ENCODE data around the gene SGMS1. TPM values are rescaled to one million over a fixed set of nuclear protein-coding genes. Genes with fewer than 3 reads are reported as not detected.

SGMS1 gene
- total and polyA plus RNA-seq, 2 donors (not counting 3 experiments of a cell fraction or from before 2014, with no cell fraction given) = 9.7 to 23.7 TPM

DNA sequence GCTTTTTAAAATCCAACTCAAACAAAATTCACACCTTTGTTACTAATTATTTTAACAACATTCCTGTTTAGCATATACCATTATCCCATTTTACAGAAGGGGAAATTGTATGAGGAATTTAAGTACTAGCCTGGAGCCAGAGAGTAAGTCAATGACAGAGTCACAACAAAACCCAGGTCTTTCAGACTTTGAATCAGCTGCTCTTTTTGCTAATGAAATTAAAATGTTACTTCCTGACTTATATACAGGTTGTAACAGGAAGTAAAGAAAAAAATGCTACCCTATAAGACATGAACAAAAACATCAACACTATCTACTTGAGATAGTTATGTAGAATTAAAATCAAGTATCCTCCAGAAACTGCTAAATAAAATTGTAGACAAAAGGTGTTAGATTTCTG lies 289.9 kb downstream of the SGMS1 start:
- dilution Hi-C loops (cut with MboI; ENCODE audit: extremely low pct_ligation_motif_present, low sequenced_read_pairs) (no loop called here), intact Hi-C loops (cut with micrococcal nuclease) (no loop called here)
- H3K36me3 ChIP-seq (ENCODE audit: control insufficient read depth in 2 of 2, extremely low read depth in 1 of 2, insufficient read depth in 2 of 2, low read length in 2 of 2) = no peaks in the 10 kb centered on the region
- ChIA-PET CTCF (no interaction called here), POLR2A (no interaction called here)
- no peaks in the 10 kb centered on the region for H3K4me1 ChIP-seq (ENCODE audit: control insufficient read depth, extremely low read depth, insufficient read depth, low read length)
- no peaks in the 10 kb centered on the region for H3K9me1 ChIP-seq (replicated peaks; ENCODE audit: control insufficient read depth, extremely low read depth, insufficient read depth, low read length)
- no peak overlapping the region for H3K9ac ChIP-seq (replicated peaks; ENCODE audit: extremely low read depth, insufficient read depth, low read length)
- DNase-seq (ENCODE audit: low read depth, low spot score) (no peak), FAIRE-seq (no peak)
- H3K4me3 ChIP-seq (replicated peaks in 1 of 3; ENCODE audit: insufficient read depth in 1 of 3, low read depth in 1 of 3, low read length in 3 of 3) = no peak overlapping the region
- H4K20me1 ChIP-seq (replicated peaks; ENCODE audit: control insufficient read depth, extremely low read depth, insufficient read depth, low read length) = no peaks in the 10 kb centered on the region
- no peaks in the 10 kb centered on the region for H3K79me2 ChIP-seq (ENCODE audit: control insufficient read depth, insufficient read depth, low read length)
- no peak overlapping the region for H3K4me2 ChIP-seq (ENCODE audit: insufficient read depth, low read length)
- H3K27ac ChIP-seq (ENCODE audit: insufficient read depth, low read depth, low read length) = no peak overlapping the region
- H3K27me3 ChIP-seq (ENCODE audit: control insufficient read depth in 2 of 2, insufficient read depth in 2 of 2, low read length in 2 of 2) = no peaks in the 10 kb centered on the region
- H2AFZ ChIP-seq (ENCODE audit: low read depth, low read length) = no peak overlapping the region
- no TSS peak for BruUV-seq (replicated peaks)
- no peaks in the 10 kb centered on the region for H3K9me3 ChIP-seq (replicated peaks; ENCODE audit: control insufficient read depth, insufficient read depth, low read length)
- TF ChIP-seq MYC (IDR thresholded peaks at IDR 0.05; ENCODE audit: low read depth, low read length) (no peak), JUN (IDR thresholded peaks at IDR 0.05; ENCODE audit: borderline replicate concordance, insufficient read depth, insufficient read length, low read depth) (no peak)

DNA sequence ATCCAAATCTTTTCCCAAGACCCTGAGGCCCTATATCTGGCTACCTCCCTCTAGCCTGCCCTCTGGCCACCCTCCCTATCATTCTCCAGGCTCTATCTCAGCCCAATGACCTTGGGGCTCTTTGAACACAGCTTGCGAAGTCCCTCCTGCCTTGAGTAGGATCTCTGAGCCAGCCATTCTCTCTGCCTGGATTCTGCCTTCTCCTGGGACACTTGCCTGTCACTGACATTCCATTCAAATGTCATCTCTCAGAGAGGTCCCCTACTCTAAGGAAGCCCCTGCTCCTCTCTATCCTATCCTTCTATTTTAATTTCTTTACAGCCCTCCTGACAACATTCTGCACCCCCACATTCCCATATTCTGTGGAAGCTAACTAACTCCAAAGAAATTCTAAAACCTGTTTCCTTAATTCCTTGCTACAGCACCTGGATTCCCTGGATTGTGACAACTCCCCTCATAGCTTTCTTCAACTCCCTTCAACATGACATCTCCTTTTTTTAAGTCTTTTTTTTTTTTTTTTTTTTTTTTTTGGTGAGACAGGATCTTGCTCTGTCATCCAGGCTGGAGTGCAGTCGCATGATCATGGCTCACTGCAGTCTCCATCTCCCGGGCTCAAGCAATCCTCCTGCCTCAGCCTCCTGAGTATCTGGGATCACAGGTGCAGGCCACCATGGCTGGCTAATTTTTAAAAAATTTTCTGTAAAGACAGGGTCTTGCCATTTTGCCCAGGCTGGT lies 291.5 kb downstream of the SGMS1 start:
- no peaks in the 10 kb centered on the region for H4K20me1 ChIP-seq (replicated peaks; ENCODE audit: control insufficient read depth, extremely low read depth, insufficient read depth, low read length)
- ChIA-PET POLR2A (no interaction called here), CTCF (interaction anchor here (1.0 to 3.4 kb wide), 3 partner anchors 10 to 57 kb away, joined by 3 to 12 read pairs (median 3); no protein-coding TSS in a partner anchor)
- H3K27me3 ChIP-seq (ENCODE audit: control insufficient read depth in 2 of 2, insufficient read depth in 2 of 2, low read length in 2 of 2) = no peaks in the 10 kb centered on the region
- TF ChIP-seq MYC (IDR thresholded peaks at IDR 0.05; ENCODE audit: low read depth, low read length) (no peak), JUN (IDR thresholded peaks at IDR 0.05; ENCODE audit: borderline replicate concordance, insufficient read depth, insufficient read length, low read depth) (no peak), FOS (IDR thresholded peaks at IDR 0.05; ENCODE audit: borderline replicate concordance, insufficient read depth, low read length) (no peak), GATA2 (IDR thresholded peaks at IDR 0.05; ENCODE audit: insufficient read depth, insufficient read length, low read depth, low read length) (no peak), POLR2AphosphoS5 (IDR thresholded peaks at IDR 0.05; ENCODE audit: insufficient read depth, low read depth, low read length) (no peak), POLR2A (IDR thresholded peaks at IDR 0.05; ENCODE audit: low read depth, low read length) (no peak), EZH2 (IDR thresholded peaks at IDR 0.05; ENCODE audit: borderline replicate concordance, low read depth, low read length, severe bottlenecking) (no peak)
- TF ChIP-seq, protein P1, sequence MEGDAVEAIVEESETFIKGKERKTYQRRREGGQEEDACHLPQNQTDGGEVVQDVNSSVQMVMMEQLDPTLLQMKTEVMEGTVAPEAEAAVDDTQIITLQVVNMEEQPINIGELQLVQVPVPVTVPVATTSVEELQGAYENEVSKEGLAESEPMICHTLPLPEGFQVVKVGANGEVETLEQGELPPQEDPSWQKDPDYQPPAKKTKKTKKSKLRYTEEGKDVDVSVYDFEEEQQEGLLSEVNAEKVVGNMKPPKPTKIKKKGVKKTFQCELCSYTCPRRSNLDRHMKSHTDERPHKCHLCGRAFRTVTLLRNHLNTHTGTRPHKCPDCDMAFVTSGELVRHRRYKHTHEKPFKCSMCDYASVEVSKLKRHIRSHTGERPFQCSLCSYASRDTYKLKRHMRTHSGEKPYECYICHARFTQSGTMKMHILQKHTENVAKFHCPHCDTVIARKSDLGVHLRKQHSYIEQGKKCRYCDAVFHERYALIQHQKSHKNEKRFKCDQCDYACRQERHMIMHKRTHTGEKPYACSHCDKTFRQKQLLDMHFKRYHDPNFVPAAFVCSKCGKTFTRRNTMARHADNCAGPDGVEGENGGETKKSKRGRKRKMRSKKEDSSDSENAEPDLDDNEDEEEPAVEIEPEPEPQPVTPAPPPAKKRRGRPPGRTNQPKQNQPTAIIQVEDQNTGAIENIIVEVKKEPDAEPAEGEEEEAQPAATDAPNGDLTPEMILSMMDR (IDR thresholded peaks at IDR 0.05; ENCODE audit: extremely low read depth in 1 of 2, insufficient read depth in 1 of 2, low read depth in 1 of 2, low read length in 2 of 2) = no peak
- TF ChIP-seq, protein P2, sequence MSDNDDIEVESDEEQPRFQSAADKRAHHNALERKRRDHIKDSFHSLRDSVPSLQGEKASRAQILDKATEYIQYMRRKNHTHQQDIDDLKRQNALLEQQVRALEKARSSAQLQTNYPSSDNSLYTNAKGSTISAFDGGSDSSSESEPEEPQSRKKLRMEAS (IDR thresholded peaks at IDR 0.05; ENCODE audit: insufficient read depth, insufficient read length) = no peak
- no TSS peak for BruUV-seq (replicated peaks)
- H3K27ac ChIP-seq (ENCODE audit: insufficient read depth, low read depth, low read length) = no peak overlapping the region
- H3K4me2 ChIP-seq (ENCODE audit: insufficient read depth, low read length) = no peak overlapping the region
- no peaks in the 10 kb centered on the region for H3K9me1 ChIP-seq (replicated peaks; ENCODE audit: control insufficient read depth, extremely low read depth, insufficient read depth, low read length)
- peaks cover 2% of the 10 kb centered on the region for H3K4me1 ChIP-seq (ENCODE audit: control insufficient read depth, extremely low read depth, insufficient read depth, low read length)
- H3K36me3 ChIP-seq (ENCODE audit: control insufficient read depth in 2 of 2, extremely low read depth in 1 of 2, insufficient read depth in 2 of 2, low read length in 2 of 2) = no peaks in the 10 kb centered on the region
- intact Hi-C loops (cut with micrococcal nuclease) = no loop called here
- no peaks in the 10 kb centered on the region for H3K9me3 ChIP-seq (replicated peaks; ENCODE audit: control insufficient read depth, insufficient read depth, low read length)
- H3K79me2 ChIP-seq (ENCODE audit: control insufficient read depth, insufficient read depth, low read length) = no peaks in the 10 kb centered on the region
- H3K4me3 ChIP-seq (replicated peaks in 1 of 3; ENCODE audit: insufficient read depth in 1 of 3, low read depth in 1 of 3, low read length in 3 of 3) = no peak overlapping the region
- dilution Hi-C loops (cut with MboI; ENCODE audit: extremely low pct_ligation_motif_present, low sequenced_read_pairs) = no loop called here
- no peak for DNase-seq (ENCODE audit: low read depth, low spot score)
- H2AFZ ChIP-seq (ENCODE audit: low read depth, low read length) = no peak overlapping the region
- no peak for FAIRE-seq
- H3K9ac ChIP-seq (replicated peaks; ENCODE audit: extremely low read depth, insufficient read depth, low read length) = no peak overlapping the region

Data from endothelial cell of umbilical vein (primary cell).